Cardiac fibroblast (primary cell): ENCODE results near the gene IL11.

Source experiments
- DNase-seq, 2 donors: peaks; one replicate each; pipeline versions ENCODE4 v3.0.0 to v3.0.0-alpha.2; 2010; ENCODE audit warnings: low read depth in 2 of 2
- H3K4me3 ChIP-seq, 2 donors: replicated peaks in 1 of 2; 1 replicate in 1 of 2; 2 replicates in 1 of 2; pipeline ENCODE4 v1.5.1; 2011; ENCODE audit warnings: low read depth in 2 of 2, low read length in 2 of 2, mild to moderate bottlenecking in 2 of 2, moderate library complexity in 1 of 2
- TF ChIP-seq, protein P1 (sequence below): IDR thresholded peaks from one replicate; pipeline ENCODE4 v1.5.1; 2011; ENCODE audit warnings: low read depth, mild to moderate bottlenecking, low read length, inconsistent platforms

The IL11 gene

DNA sequence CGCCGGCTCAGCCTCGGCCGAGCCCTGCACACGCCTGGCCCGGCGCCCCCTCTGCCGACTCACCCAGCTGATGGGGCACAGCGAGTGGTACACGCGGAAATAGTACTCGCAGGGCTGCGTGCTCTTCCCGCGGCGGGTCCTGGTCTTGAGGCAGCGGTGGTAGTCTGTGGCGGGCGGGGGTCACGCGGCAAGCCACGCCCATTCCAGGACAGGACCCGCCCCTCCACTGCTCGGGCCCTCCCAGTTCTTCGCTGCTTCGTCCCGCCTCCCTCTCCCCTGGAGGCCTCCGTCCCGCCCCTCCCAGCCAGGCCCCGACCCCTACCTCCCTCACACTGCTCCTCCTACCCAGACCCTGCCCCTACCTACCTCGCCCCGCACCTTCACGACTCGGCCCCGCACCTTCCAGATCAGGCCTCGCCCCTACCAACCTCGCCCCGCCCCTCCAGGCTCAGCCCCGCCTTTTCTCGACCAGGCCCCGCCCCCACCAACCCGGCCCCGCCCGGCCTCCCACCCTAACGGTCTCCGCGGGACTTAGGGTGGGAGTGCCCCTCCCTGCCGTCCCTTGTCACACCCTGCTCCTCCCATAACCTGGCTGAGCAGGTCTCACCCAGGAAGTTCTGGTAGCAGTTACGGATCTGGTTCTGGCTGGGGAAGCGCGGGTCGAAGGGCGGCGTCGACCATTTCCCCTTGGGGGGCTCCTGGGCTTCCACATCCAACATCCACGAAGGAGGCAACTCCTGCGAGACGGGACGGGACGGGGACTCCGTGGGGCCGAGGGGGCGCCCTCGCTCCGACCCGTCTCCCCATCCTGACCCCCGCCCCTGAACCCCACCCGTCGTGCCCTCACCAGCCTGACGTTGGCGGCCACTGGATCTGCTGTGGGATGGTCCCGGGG, 16.2 kb downstream of the IL11 start:
- peak overlapping the region; percentile 44 to 46 for H3K4me3 ChIP-seq
- TF ChIP-seq, protein P1, sequence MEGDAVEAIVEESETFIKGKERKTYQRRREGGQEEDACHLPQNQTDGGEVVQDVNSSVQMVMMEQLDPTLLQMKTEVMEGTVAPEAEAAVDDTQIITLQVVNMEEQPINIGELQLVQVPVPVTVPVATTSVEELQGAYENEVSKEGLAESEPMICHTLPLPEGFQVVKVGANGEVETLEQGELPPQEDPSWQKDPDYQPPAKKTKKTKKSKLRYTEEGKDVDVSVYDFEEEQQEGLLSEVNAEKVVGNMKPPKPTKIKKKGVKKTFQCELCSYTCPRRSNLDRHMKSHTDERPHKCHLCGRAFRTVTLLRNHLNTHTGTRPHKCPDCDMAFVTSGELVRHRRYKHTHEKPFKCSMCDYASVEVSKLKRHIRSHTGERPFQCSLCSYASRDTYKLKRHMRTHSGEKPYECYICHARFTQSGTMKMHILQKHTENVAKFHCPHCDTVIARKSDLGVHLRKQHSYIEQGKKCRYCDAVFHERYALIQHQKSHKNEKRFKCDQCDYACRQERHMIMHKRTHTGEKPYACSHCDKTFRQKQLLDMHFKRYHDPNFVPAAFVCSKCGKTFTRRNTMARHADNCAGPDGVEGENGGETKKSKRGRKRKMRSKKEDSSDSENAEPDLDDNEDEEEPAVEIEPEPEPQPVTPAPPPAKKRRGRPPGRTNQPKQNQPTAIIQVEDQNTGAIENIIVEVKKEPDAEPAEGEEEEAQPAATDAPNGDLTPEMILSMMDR = no peak
- peak; percentile 28 to 62 for DNase-seq

DNA sequence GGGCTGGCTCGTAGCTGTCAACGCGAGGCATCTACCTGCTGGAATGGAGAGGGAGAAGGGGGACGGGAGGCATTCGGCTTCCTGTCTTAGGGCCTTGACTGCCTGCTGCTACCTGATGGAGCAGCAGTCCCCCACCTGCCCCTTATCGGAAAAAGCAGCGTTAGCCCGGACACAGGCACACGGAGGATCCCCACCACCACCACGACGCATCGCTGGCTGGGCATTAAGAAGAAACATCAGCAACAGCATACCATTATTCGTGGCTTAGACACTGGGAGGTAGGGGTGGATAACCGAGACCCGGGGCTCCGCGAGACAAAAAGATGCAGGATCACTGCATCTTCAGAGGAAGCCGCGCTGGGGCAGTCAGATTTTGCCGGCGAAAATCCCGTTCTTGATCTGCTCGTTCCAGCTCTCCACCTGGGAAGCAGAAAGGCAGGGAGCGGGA, 16.9 kb downstream of the IL11 start:
- TF ChIP-seq, protein P1 = no peak
- no peak for DNase-seq
- peak overlapping the region; percentile 44 to 46 for H3K4me3 ChIP-seq

DNA sequence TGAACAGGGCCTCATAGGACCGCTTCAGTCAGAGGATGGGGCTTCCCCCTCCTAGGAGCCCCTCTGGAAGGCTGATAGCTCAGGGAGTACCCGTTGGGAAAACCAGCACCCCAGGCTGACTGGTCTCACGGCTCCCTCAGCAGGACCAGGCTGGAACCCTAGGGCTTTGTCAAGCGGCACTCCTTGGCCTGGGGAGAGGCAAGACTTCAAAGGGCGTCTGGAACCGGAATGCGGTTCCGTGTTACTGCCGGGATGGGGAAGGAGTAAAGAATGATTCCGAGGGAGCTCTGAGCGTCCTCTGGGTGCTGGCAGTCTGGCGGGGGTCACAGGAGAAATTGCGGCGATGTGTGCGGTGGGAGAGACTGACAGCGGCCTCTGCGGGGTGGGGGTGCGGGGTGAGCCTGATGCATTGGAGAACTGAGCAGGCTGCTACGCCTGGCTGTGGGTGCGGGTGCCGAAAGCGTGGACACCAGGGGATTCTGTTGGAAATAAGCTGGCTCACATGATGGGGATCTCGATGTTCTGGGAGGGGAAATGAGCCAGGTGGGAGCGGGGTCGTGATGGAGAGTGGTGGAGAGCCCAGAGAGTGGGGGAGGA, 17.6 kb downstream of the IL11 start:
- TF ChIP-seq, protein P1 = no peak
- H3K4me3 ChIP-seq = no peak overlapping the region
- no peak for DNase-seq

- TF ChIP-seq, protein P1 = no peak
- no peak for DNase-seq
- H3K4me3 ChIP-seq = no peak overlapping the region
Measured at GRCh38 chr19:55352040-55352439, 18.2 kb downstream of the IL11 start.

DNA sequence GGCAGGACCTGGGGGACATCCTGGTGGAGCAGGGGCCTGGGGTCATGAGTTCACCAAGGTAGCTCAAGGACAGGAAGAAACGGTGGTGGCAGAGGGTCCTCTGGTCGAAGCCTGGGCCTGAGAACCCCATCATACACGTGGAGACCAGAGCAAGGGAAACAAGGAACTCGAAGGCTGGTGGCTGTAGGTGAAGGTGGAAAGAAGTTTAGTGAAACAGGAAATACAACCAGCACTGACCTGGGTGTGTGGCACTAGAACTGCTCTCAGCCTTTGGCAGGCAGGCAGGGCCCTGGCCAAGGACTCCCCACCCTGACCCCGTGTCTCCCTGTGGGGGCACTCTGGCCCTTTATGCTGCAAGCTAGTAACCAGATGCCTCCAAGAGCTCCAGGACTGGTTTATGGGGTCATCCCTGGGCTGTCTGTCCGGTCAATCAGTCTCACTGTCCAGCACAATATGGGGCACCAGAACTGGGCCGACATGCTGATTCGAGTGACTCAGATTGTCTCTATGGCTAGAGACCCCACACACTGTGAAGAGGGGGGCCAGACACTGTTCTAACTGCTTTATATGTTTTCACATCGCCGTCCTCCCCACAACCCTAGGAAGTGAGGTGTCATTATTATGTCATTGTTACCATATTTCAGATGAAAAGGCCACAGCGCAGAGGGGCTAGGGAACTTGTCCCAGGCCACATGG, 19.5 kb downstream of the IL11 start:
- no peak overlapping the region for H3K4me3 ChIP-seq
- DNase-seq = no peak
- TF ChIP-seq, protein P1 = no peak

- DNase-seq = no peak
- no peak overlapping the region for H3K4me3 ChIP-seq
- TF ChIP-seq, protein P1 = no peak
Measured at GRCh38 chr19:55348317-55349034, 21.8 kb downstream of the IL11 start.
